ENCODE data around the gene PQBP1. TPM values are rescaled to one million over a fixed set of nuclear protein-coding genes. Genes with fewer than 3 reads are reported as not detected.

The PQBP1 gene
- total RNA-seq, 1 donor from 2014 or later = 101 TPM

DNA sequence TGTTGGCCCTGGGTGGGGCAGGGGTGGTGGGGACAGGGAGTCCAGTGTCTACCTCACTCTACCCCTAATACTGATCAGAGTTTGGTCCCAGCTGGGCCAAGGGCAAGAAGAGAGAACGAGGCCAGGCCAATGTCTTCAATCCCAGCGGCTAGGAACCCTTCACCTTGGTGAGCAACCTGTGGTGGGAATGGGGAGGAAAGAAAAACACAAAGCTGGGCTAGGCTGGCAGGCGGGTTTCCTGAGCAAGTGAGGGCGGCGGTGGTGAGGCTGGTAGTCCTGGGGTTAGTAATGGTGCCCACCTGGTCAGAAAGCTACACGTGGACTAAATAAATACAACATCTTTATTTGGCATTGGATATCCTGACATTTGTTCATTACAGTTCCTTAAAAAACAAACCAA, 5.6 kb downstream of the PQBP1 start:
- H3K27ac Mint-ChIP-seq (ENCODE audit: unreplicated experiment) = no peak overlapping the region
- H3K27me3 Mint-ChIP-seq (ENCODE audit: low read depth, unreplicated experiment) = no peaks in the 10 kb centered on the region
- Histone ChIP-seq H3K36me3 (ENCODE audit: insufficient read depth, low read length) (peaks cover 5% of the 10 kb centered on the region), H2AFZ (ENCODE audit: low read depth, low read length) (no peak overlapping the region), H3K27me3 (ENCODE audit: insufficient read depth, low read length) (no peaks in the 10 kb centered on the region), H3K27ac (ENCODE audit: low read depth, low read length) (no peak overlapping the region), H3K4me1 (ENCODE audit: insufficient read depth, low read length) (no peaks in the 10 kb centered on the region), H4K20me1 (ENCODE audit: insufficient read depth, low read length) (peaks cover 26% of the 10 kb centered on the region), H3K79me2 (ENCODE audit: insufficient read depth, low read length) (peaks cover 33% of the 10 kb centered on the region), H3K4me2 (ENCODE audit: low read length) (no peak overlapping the region), H3K9me3 (ENCODE audit: insufficient read depth, low read depth, low read length) (no peaks in the 10 kb centered on the region), H3K9ac (ENCODE audit: low read length) (no peak overlapping the region), H3K4me3 (ENCODE audit: insufficient read depth, low read depth, low read length) (no peak overlapping the region)
- no peaks in the 10 kb centered on the region for H3K9me3 Mint-ChIP-seq (ENCODE audit: unreplicated experiment)
- peaks cover 5% of the 10 kb centered on the region for H3K4me1 Mint-ChIP-seq (ENCODE audit: low read depth, unreplicated experiment)
- H3K4me3 Mint-ChIP-seq (ENCODE audit: unreplicated experiment) = peak overlapping the region; percentile 57
- no peak for TF ChIP-seq EZH2 (IDR thresholded peaks at IDR 0.05; ENCODE audit: insufficient read depth, low read length)
- TF ChIP-seq, protein P1, sequence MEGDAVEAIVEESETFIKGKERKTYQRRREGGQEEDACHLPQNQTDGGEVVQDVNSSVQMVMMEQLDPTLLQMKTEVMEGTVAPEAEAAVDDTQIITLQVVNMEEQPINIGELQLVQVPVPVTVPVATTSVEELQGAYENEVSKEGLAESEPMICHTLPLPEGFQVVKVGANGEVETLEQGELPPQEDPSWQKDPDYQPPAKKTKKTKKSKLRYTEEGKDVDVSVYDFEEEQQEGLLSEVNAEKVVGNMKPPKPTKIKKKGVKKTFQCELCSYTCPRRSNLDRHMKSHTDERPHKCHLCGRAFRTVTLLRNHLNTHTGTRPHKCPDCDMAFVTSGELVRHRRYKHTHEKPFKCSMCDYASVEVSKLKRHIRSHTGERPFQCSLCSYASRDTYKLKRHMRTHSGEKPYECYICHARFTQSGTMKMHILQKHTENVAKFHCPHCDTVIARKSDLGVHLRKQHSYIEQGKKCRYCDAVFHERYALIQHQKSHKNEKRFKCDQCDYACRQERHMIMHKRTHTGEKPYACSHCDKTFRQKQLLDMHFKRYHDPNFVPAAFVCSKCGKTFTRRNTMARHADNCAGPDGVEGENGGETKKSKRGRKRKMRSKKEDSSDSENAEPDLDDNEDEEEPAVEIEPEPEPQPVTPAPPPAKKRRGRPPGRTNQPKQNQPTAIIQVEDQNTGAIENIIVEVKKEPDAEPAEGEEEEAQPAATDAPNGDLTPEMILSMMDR (IDR thresholded peaks at IDR 0.05; ENCODE audit: insufficient read depth, low read depth, low read length) = no peak
- FAIRE-seq (no peak), DNase-seq (ENCODE audit: low read depth) (no peak)
- peaks cover 9% of the 10 kb centered on the region for H3K36me3 Mint-ChIP-seq (ENCODE audit: low read depth, unreplicated experiment)

DNA sequence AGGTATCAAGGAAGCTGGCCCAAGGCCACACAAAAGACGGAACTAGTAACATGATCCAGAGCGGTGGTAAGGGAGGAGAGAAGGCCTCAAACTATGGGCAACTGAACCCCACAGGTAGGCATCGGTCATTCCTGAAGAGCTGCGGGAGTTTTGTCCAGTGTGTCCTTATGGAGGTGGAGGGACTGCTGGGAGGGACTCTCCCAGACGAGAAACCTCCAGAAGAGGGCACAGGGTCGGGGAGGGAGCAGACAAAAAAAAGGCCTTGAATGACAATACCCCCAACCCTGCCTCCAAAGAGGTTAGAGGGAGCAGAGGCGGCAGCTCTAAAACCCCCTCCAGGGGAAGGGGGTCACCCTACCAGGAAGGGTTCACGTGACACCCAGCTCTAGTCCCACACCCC, 6.5 kb downstream of the PQBP1 start:
- no peak overlapping the region for H3K4me3 Mint-ChIP-seq (ENCODE audit: unreplicated experiment)
- Histone ChIP-seq H3K9me3 (ENCODE audit: insufficient read depth, low read depth, low read length) (no peaks in the 10 kb centered on the region), H3K27ac (ENCODE audit: low read depth, low read length) (no peak overlapping the region), H3K4me1 (ENCODE audit: insufficient read depth, low read length) (no peaks in the 10 kb centered on the region), H2AFZ (ENCODE audit: low read depth, low read length) (no peak overlapping the region), H3K4me2 (ENCODE audit: low read length) (no peak overlapping the region), H3K79me2 (ENCODE audit: insufficient read depth, low read length) (peaks cover 32% of the 10 kb centered on the region), H4K20me1 (ENCODE audit: insufficient read depth, low read length) (peaks cover 30% of the 10 kb centered on the region), H3K36me3 (ENCODE audit: insufficient read depth, low read length) (peaks cover 5% of the 10 kb centered on the region), H3K4me3 (ENCODE audit: insufficient read depth, low read depth, low read length) (no peak overlapping the region), H3K9ac (ENCODE audit: low read length) (no peak overlapping the region), H3K27me3 (ENCODE audit: insufficient read depth, low read length) (no peaks in the 10 kb centered on the region)
- peaks cover 9% of the 10 kb centered on the region for H3K36me3 Mint-ChIP-seq (ENCODE audit: low read depth, unreplicated experiment)
- H3K4me1 Mint-ChIP-seq (ENCODE audit: low read depth, unreplicated experiment) = peaks cover 5% of the 10 kb centered on the region
- peak overlapping the region; percentile 62 for H3K27ac Mint-ChIP-seq (ENCODE audit: unreplicated experiment)
- no peak for FAIRE-seq
- no peak for TF ChIP-seq EZH2 (IDR thresholded peaks at IDR 0.05; ENCODE audit: insufficient read depth, low read length)
- H3K9me3 Mint-ChIP-seq (ENCODE audit: unreplicated experiment) = no peaks in the 10 kb centered on the region
- DNase-seq (ENCODE audit: low read depth) = no peak
- no peaks in the 10 kb centered on the region for H3K27me3 Mint-ChIP-seq (ENCODE audit: low read depth, unreplicated experiment)

DNA sequence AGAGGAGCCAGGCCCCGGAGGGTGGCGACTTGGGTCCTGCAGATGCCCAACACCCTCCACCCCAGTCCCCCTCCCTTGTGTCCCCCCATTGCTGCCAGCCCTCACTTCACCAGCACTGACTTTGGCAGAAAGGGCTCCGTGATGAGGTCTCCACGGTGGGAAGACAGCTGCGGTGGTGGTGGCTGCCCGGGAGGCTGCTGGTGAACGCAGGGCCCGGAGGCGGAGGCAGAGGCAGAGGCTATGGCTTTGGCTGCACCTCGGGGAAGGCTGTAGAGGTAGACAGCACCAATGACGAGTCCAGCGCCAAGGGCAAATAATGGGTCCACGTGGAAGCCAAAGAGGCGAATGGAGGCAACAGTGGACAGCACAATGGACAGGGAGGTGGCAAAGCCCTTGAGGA, 6.9 kb downstream of the PQBP1 start:
- FAIRE-seq = no peak
- Histone ChIP-seq H3K4me1 (ENCODE audit: insufficient read depth, low read length) (no peaks in the 10 kb centered on the region), H2AFZ (ENCODE audit: low read depth, low read length) (no peak overlapping the region), H3K9me3 (ENCODE audit: insufficient read depth, low read depth, low read length) (no peaks in the 10 kb centered on the region), H3K79me2 (ENCODE audit: insufficient read depth, low read length) (peaks cover 32% of the 10 kb centered on the region), H3K36me3 (ENCODE audit: insufficient read depth, low read length) (peaks cover 7% of the 10 kb centered on the region), H3K9ac (ENCODE audit: low read length) (no peak overlapping the region), H4K20me1 (ENCODE audit: insufficient read depth, low read length) (peaks cover 33% of the 10 kb centered on the region), H3K4me2 (ENCODE audit: low read length) (no peak overlapping the region), H3K27me3 (ENCODE audit: insufficient read depth, low read length) (no peaks in the 10 kb centered on the region), H3K27ac (ENCODE audit: low read depth, low read length) (no peak overlapping the region), H3K4me3 (ENCODE audit: insufficient read depth, low read depth, low read length) (no peak overlapping the region)
- Mint-ChIP-seq H3K27ac (ENCODE audit: unreplicated experiment) (no peak overlapping the region), H3K9me3 (ENCODE audit: unreplicated experiment) (no peaks in the 10 kb centered on the region), H3K4me1 (ENCODE audit: low read depth, unreplicated experiment) (peaks cover 2% of the 10 kb centered on the region), H3K27me3 (ENCODE audit: low read depth, unreplicated experiment) (no peaks in the 10 kb centered on the region), H3K36me3 (ENCODE audit: low read depth, unreplicated experiment) (peaks cover 9% of the 10 kb centered on the region), H3K4me3 (ENCODE audit: unreplicated experiment) (no peak overlapping the region)
- no peak for DNase-seq (ENCODE audit: low read depth)
- TF ChIP-seq, protein P1 (IDR thresholded peaks at IDR 0.05; ENCODE audit: insufficient read depth, low read depth, low read length) = no peak
- no peak for TF ChIP-seq EZH2 (IDR thresholded peaks at IDR 0.05; ENCODE audit: insufficient read depth, low read length)

All from astrocyte (in vitro differentiated cells and primary cell).